ENCODE measurements around the gene TSC22D1. TPM values are rescaled to one million over a fixed set of nuclear protein-coding genes. Genes with fewer than 3 reads are reported as not detected.
"Not testable (repeated sequence)": the region's sequence is repeated elsewhere in the genome, so short reads cannot be mapped to it uniquely, and the experiment has no call there.

TSC22D1 gene
- total RNA-seq, 1 donor from 2014 or later: 153 TPM

DNA sequence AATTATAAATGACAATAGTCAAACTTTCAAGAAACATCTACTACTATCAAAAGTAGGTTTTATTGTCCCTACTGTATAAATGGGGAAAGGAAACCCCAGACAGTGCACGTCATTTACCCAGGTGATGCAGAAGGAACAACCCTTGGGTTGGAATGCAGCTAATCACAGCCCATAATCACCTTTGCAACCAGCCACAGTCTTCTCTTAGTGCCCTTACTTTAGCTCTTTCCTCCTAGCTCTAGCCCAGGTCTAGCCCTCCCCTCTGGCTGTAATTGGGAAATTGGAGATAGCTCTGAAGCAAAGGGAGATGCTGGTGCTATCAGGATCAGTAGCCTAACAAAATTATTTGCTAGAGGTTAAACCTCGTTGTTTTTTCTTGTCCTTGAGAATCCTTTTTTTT is 25.5 kb upstream of the TSC22D1 start:
- TF ChIP-seq, protein P1, sequence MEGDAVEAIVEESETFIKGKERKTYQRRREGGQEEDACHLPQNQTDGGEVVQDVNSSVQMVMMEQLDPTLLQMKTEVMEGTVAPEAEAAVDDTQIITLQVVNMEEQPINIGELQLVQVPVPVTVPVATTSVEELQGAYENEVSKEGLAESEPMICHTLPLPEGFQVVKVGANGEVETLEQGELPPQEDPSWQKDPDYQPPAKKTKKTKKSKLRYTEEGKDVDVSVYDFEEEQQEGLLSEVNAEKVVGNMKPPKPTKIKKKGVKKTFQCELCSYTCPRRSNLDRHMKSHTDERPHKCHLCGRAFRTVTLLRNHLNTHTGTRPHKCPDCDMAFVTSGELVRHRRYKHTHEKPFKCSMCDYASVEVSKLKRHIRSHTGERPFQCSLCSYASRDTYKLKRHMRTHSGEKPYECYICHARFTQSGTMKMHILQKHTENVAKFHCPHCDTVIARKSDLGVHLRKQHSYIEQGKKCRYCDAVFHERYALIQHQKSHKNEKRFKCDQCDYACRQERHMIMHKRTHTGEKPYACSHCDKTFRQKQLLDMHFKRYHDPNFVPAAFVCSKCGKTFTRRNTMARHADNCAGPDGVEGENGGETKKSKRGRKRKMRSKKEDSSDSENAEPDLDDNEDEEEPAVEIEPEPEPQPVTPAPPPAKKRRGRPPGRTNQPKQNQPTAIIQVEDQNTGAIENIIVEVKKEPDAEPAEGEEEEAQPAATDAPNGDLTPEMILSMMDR (IDR thresholded peaks at IDR 0.05; ENCODE audit: unreplicated experiment): no peak
- Mint-ChIP-seq H3K9me3 (ENCODE audit: low read depth) (no peaks in the 10 kb centered on the region), H3K36me3 (ENCODE audit: insufficient read depth) (no peaks in the 10 kb centered on the region), H3K27ac (no peak overlapping the region), H3K4me3 (ENCODE audit: low read depth) (no peak overlapping the region), H3K27me3 (no peaks in the 10 kb centered on the region), H3K4me1 (ENCODE audit: low read depth) (no peaks in the 10 kb centered on the region)
- no peak for DNase-seq (ENCODE audit: low spot score, unreplicated experiment)

DNA sequence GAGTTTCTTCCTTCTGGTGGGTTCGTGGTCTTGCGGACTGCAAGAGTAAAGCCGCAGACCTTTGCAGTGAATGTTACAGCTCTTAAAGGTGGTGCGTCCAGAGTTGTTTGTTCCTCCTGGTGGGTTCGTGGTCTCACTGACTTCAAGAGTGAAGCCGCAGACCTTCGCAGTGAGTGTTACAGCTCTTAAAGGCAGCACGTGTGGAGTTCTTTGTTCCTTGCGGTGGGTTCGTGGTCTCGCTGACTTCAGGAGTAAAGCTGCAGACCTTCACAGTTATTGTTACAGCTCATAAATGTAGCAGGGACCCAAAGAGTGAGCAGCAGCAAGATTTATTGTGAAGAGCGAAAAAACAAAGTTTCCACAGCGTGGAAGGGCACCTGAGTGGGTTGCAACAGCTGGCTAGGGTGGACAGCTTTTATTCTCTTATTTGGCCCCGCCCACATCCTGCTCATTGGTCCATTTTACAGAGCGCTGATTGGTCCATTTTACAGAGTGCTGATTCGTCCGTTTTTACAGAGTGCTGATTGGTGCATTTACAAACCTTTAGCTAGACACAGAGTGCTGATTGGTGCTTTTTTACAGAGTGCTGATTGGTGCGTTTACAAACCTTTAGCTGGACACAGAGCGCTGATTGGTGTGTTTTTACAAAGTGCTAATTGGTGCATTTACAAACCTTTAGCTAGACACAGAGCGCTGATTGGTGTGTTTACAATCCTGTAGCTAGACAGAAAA is 17.9 kb upstream of the TSC22D1 start:
- not testable (repeated sequence) for H3K9me3 Mint-ChIP-seq (ENCODE audit: low read depth); DNase-seq (ENCODE audit: low spot score, unreplicated experiment); H3K4me1 Mint-ChIP-seq (ENCODE audit: low read depth); H3K27ac Mint-ChIP-seq; H3K4me3 Mint-ChIP-seq (ENCODE audit: low read depth); H3K27me3 Mint-ChIP-seq; H3K36me3 Mint-ChIP-seq (ENCODE audit: insufficient read depth)

DNA sequence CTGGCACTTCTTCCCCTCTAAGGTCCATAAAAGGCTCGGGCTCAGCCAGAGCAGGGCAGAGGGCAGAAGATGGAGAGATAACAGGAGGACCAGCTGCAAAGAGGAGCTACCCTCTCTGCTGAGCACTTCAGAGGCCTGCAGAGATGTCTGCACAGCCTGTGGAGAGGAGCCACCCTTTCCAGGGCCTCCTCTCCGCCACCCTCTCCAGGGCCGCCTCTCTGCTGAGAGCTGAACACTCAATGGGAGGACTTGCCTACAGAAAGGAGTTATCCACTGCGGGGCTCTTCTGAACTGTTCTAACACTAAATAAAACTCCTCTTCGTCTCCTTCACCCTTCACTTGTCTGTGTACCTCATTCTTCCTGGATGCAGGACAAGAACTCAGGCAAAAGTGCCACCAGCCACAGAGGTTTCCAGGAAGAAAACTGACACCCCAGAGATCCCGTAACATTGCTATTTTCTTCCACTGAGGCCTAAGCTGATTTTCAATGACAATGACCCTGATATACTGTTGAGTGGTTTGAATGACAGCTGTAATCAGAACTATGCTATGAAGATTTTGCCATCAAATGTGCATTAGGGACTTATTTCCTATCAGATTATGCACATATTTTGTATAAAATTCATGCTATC is 16.2 kb upstream of the TSC22D1 start:
- no peaks in the 10 kb centered on the region for H3K27me3 Mint-ChIP-seq
- no peak overlapping the region for H3K27ac Mint-ChIP-seq
- no peaks in the 10 kb centered on the region for H3K36me3 Mint-ChIP-seq (ENCODE audit: insufficient read depth)
- H3K4me1 Mint-ChIP-seq (ENCODE audit: low read depth): peaks cover 5% of the 10 kb centered on the region
- TF ChIP-seq, protein P1 (IDR thresholded peaks at IDR 0.05; ENCODE audit: unreplicated experiment): no peak
- H3K9me3 Mint-ChIP-seq (ENCODE audit: low read depth): peaks cover 7% of the 10 kb centered on the region
- H3K4me3 Mint-ChIP-seq (ENCODE audit: low read depth): no peak overlapping the region
- DNase-seq (ENCODE audit: low spot score, unreplicated experiment): no peak

DNA sequence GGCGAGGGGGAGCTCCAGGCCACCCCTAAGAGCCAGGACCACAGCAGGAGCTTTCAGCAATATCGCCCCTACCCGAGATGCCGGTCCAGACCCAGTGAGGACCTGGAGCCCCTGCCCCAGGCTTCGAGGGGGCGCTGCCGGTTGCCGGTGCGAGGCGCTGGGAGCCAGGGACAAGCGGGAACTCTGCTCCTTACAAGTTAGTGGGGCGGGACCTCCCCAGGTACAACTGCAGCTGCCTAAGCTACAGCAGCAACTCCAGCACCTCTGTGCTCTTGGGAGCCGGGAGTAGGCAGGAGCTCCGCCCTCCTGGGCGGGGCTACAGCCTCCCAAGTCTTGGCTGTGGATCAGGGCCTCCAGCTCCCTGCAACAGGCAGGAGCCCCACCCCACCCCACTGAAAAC is 15.2 kb upstream of the TSC22D1 start:
- Mint-ChIP-seq H3K4me3 (ENCODE audit: low read depth) (no peak overlapping the region), H3K27ac (no peak overlapping the region), H3K27me3 (no peaks in the 10 kb centered on the region), H3K4me1 (ENCODE audit: low read depth) (peaks cover 10% of the 10 kb centered on the region), H3K36me3 (ENCODE audit: insufficient read depth) (no peaks in the 10 kb centered on the region), H3K9me3 (ENCODE audit: low read depth) (peaks cover 7% of the 10 kb centered on the region)
- TF ChIP-seq, protein P1 (IDR thresholded peaks at IDR 0.05; ENCODE audit: unreplicated experiment): no peak
- DNase-seq (ENCODE audit: low spot score, unreplicated experiment): no peak

DNA sequence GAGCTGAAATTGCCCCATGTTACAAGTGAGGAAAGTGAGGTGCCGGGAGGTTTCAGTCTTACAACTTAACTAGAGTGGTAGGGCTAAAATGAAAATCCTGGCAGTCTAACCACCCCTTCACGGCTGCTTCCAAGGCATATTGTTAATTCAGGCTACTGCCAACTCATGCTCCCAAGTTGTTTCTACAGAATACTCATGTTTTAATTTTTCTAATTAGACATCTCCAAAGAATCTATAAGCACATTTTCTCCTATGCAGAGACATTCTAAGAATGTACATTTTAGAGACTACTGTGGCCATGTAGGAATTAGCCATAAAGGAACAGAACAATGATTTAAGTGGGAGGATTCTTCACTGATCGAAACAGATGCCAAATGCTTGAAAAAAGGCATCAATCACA is 7.0 kb upstream of the TSC22D1 start:
- Mint-ChIP-seq H3K27ac (no peak overlapping the region), H3K4me3 (ENCODE audit: low read depth) (no peak overlapping the region), H3K4me1 (ENCODE audit: low read depth) (peaks cover 22% of the 10 kb centered on the region), H3K36me3 (ENCODE audit: insufficient read depth) (no peaks in the 10 kb centered on the region), H3K9me3 (ENCODE audit: low read depth) (no peaks in the 10 kb centered on the region), H3K27me3 (no peaks in the 10 kb centered on the region)
- no peak for DNase-seq (ENCODE audit: low spot score, unreplicated experiment)
- TF ChIP-seq, protein P1 (IDR thresholded peaks at IDR 0.05; ENCODE audit: unreplicated experiment): no peak

DNA sequence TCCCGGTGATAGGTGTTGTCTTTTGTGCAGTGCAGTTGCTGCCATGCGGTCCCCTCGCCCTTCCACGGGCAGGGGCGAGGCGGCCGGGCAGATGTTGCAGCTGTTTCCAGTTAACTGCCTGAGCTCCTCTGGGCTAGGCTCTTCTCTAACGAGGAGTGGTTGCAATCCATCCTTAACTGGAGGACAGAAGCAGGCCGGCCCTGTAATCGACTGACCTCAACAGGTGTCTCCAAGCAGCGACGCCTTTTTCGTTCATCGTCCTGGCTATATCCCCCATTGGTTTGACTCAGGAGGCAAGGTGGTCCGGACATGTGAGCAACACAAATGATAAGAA is 1.9 kb upstream of the TSC22D1 start:
- DNase-seq (ENCODE audit: low spot score, unreplicated experiment): no peak
- TF ChIP-seq, protein P1 (IDR thresholded peaks at IDR 0.05; ENCODE audit: unreplicated experiment): no peak
- peaks cover 43% of the 10 kb centered on the region for H3K4me1 Mint-ChIP-seq (ENCODE audit: low read depth)

More for the DNA sequence above, 1.9 kb upstream of the TSC22D1 start:
- no peaks in the 10 kb centered on the region for H3K9me3 Mint-ChIP-seq (ENCODE audit: low read depth)
- H3K27ac Mint-ChIP-seq: peak overlapping the region; percentile 97
- peak overlapping the region; percentile 88 for H3K4me3 Mint-ChIP-seq (ENCODE audit: low read depth)
- H3K27me3 Mint-ChIP-seq: no peaks in the 10 kb centered on the region
- H3K36me3 Mint-ChIP-seq (ENCODE audit: insufficient read depth): peaks cover 7% of the 10 kb centered on the region

Measured in progenitor cell of endocrine pancreas (in vitro differentiated cells).